GM12891 (cell line): ENCODE results near the gene HOXD8.

Experiments used
- DNase-seq: peaks from one replicate; pipeline ENCODE4 v3.0.0; 2011; ENCODE audit warnings: low spot score; ENCODE audit not compliant: insufficient read length
- FAIRE-seq: peaks from 2 replicates; lab custom pipeline; 2011; peaks lifted over from hg19 to GRCh38; lab: Jason Lieb, UNC
- PAX5 ChIP-seq: IDR thresholded peaks from 2 replicates; pipeline ENCODE4 v1.6.1; 2011; ENCODE audit warnings: low read length, moderate library complexity, mild to moderate bottlenecking; ENCODE audit not compliant: insufficient read depth, severe bottlenecking
- POLR2A ChIP-seq: IDR thresholded peaks from 2 replicates; pipeline ENCODE4 v1.6.1; 2011; ENCODE audit warnings: low read depth, low read length, control low read depth
- POLR2AphosphoS5 ChIP-seq: IDR thresholded peaks from 2 replicates; pipeline ENCODE4 v1.6.1; 2011; ENCODE audit warnings: low read depth, low read length, control low read depth
- POU2F2 ChIP-seq: IDR thresholded peaks from 2 replicates; pipeline ENCODE4 v1.6.1; 2011; ENCODE audit warnings: low read depth, mild to moderate bottlenecking, control low read depth, low read length, moderate library complexity
- SPI1 ChIP-seq: IDR thresholded peaks from 2 replicates; pipeline ENCODE4 v1.6.1; 2011; ENCODE audit warnings: low read depth, low read length, control low read depth
- TAF1 ChIP-seq: IDR thresholded peaks from 2 replicates; pipeline ENCODE4 v1.6.1; 2011; ENCODE audit warnings: low read depth, low read length, control low read depth

HOXD8 gene

GRCh38 chr2:176169181-176169580 is 39.7 kb downstream of the HOXD8 start:
- no peak for DNase-seq
- no peak for FAIRE-seq
- TF ChIP-seq TAF1 = no peak
- no peak for TF ChIP-seq POU2F2
- TF ChIP-seq POLR2AphosphoS5 = no peak
- TF ChIP-seq SPI1 = no peak
- TF ChIP-seq POLR2A = no peak
- TF ChIP-seq PAX5 = no peak

GRCh38 chr2:176169711-176170110 is 40.2 kb downstream of the HOXD8 start:
- DNase-seq (no peak), FAIRE-seq (no peak)

GRCh38 chr2:176170602-176171305 is 41.2 kb downstream of the HOXD8 start:
- no peak for TF ChIP-seq SPI1
- TF ChIP-seq POLR2AphosphoS5 = no peak
- TF ChIP-seq TAF1 = no peak
- TF ChIP-seq PAX5 = no peak
- no peak for TF ChIP-seq POU2F2
- TF ChIP-seq POLR2A = no peak
- DNase-seq = no peak
- FAIRE-seq = no peak

More at GRCh38 chr2:176169711-176170110, 40.2 kb downstream of the HOXD8 start:
- no peak for TF ChIP-seq POU2F2
- no peak for TF ChIP-seq TAF1
- TF ChIP-seq POLR2AphosphoS5 = no peak
- no peak for TF ChIP-seq SPI1
- TF ChIP-seq PAX5 = no peak
- TF ChIP-seq POLR2A = no peak

- no peak for FAIRE-seq
- no peak for TF ChIP-seq SPI1
- TF ChIP-seq TAF1 = no peak
- TF ChIP-seq POLR2AphosphoS5 = no peak
- TF ChIP-seq PAX5 = no peak
- TF ChIP-seq POU2F2 = no peak
- no peak for TF ChIP-seq POLR2A
- no peak for DNase-seq
Measured at GRCh38 chr2:176171351-176172006, 42.0 kb downstream of the HOXD8 start.

- TF ChIP-seq POLR2A (no peak), POLR2AphosphoS5 (no peak), POU2F2 (no peak)
- FAIRE-seq (no peak), DNase-seq (no peak)
Measured at GRCh38 chr2:176172007-176172894, 42.7 kb downstream of the HOXD8 start.

- FAIRE-seq = no peak
- DNase-seq = no peak
- TF ChIP-seq TAF1 = no peak
- TF ChIP-seq POU2F2 = no peak
- TF ChIP-seq POLR2AphosphoS5 = no peak
- no peak for TF ChIP-seq SPI1
- no peak for TF ChIP-seq PAX5
- TF ChIP-seq POLR2A = no peak
Measured at GRCh38 chr2:176172895-176173566, 43.5 kb downstream of the HOXD8 start.

GRCh38 chr2:176173567-176174381 is 44.3 kb downstream of the HOXD8 start:
- no peak for DNase-seq
- FAIRE-seq = no peak
- TF ChIP-seq PAX5 (no peak), POU2F2 (no peak), POLR2AphosphoS5 (no peak), POLR2A (no peak), SPI1 (no peak), TAF1 (no peak)

- no peak for FAIRE-seq
- TF ChIP-seq POLR2AphosphoS5 = no peak
- TF ChIP-seq POU2F2 = no peak
- TF ChIP-seq SPI1 = no peak
- TF ChIP-seq POLR2A = no peak
- no peak for TF ChIP-seq PAX5
- TF ChIP-seq TAF1 = no peak
- DNase-seq = no peak
Measured at GRCh38 chr2:176174382-176174823, 44.9 kb downstream of the HOXD8 start.
